Thoracic aorta (tissue), 2 donors: ENCODE data around the gene SAMD3. TPM values are rescaled to one million over a fixed set of nuclear protein-coding genes. Genes with fewer than 3 reads are reported as not detected.
"Not testable (repeated sequence)": the region's sequence is repeated elsewhere in the genome, so short reads cannot be mapped to it uniquely, and the experiment has no call there.

Experiments
- ATAC-seq: fragments of 150-250 bp; one replicate; pipeline ENCODE4 v1.8.0; 2017; ENCODE audit warnings: low read depth; ENCODE audit not compliant: insufficient number of reproducible peaks, low FRiP score
- DNase-seq: peaks from one replicate; pipeline ENCODE4 v3.0.0-alpha.2; 2020; ENCODE audit warnings: low spot score
- H3K27ac ChIP-seq, 2 donors: fragments of 200-600 bp; sonication (generic); 1 replicate in 1 of 2; 2 replicates in 1 of 2; pipeline ENCODE4 v1.5.1; 2016; ENCODE audit warnings: mild to moderate bottlenecking in 2 of 2, moderate library complexity in 2 of 2
- H3K27me3 ChIP-seq: fragments of 200-600 bp; sonication (generic); replicated peaks from 2 replicates; pipeline ENCODE4 v1.6.0; 2016; ENCODE audit warnings: mild to moderate bottlenecking; ENCODE audit not compliant: insufficient read depth
- H3K36me3 ChIP-seq: fragments of 200-600 bp; sonication (generic); one replicate; pipeline ENCODE4 v1.5.1; 2016
- H3K4me1 ChIP-seq, 2 donors: fragments of 200-600 bp; sonication (generic); 1 replicate in 1 of 2; 2 replicates in 1 of 2; pipeline versions ENCODE4 v1.5.1 to v1.6.0; 2016; ENCODE audit warnings: low read depth in 2 of 2, mild to moderate bottlenecking in 1 of 2; ENCODE audit not compliant: control insufficient read depth in 1 of 2
- H3K4me3 ChIP-seq: fragments of 200-600 bp; sonication (generic); 2 replicates; pipeline ENCODE4 v1.5.1; 2016; ENCODE audit warnings: mild to moderate bottlenecking
- H3K9me3 ChIP-seq: fragments of 200-600 bp; sonication (generic); 2 replicates; pipeline ENCODE4 v1.5.1; 2016
- total RNA-seq, 2 donors: library from RNA; depleted of rRNA; stranded (reverse); fragments of >200 nt; gene quantifications; one replicate each; pipeline versions ENCODE4 v1.1.0 to v1.2.3, GENCODE V29; 2016
- TF ChIP-seq, protein P1 (sequence below): fragments of 200-600 bp; sonication (generic); IDR thresholded peaks from one replicate; pipeline ENCODE4 v1.5.1; 2019; ENCODE audit warnings: antibody characterized with exemption

SAMD3 gene
- total RNA-seq, 2 donors from 2014 or later: 1.2 to 1.8 TPM

DNA sequence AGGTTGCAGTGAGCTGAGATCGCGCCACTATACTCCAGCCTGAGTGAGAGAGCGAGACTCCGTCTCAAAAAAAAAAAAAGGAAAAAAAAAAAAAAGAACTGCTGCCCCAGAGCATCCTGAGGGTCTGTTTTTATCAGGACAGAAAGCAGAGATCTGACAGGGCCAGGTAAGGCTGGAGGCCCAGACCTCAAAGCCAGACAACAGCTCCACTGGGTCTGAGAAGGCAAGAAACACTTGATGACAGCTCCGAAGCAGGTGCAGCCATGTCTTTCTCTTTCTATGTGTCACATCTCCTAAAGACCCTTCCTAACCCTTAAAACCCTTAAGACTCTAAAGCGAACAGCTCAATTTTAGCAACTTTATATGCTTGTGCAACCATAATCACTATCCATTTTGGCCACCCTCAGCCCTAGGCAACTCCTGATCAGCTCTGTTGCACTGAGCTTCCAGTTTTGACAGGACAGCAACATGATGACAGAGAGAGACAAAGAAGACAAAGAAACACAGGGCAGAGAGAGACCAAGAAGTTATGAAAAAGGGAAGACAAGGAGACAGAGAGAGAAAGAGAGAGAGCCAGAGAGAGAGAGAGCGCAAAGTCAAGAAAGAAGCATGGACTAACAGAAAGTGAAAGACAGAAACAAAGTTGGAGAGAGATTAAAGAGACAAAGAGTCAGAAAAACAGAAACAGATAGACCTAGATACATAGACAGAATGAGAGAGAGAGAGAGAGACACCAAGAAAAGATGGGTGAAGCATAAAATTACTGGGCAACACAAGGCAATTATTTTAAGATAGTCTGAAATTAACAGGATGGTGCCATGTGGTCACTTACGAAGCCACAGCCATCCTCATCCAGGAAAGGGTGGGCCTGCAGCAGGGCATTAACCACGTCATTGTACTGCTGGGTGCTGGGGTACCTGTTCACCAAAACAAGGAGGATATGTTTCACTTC lies 39.2 kb downstream of the SAMD3 start:
- TF ChIP-seq, protein P1, sequence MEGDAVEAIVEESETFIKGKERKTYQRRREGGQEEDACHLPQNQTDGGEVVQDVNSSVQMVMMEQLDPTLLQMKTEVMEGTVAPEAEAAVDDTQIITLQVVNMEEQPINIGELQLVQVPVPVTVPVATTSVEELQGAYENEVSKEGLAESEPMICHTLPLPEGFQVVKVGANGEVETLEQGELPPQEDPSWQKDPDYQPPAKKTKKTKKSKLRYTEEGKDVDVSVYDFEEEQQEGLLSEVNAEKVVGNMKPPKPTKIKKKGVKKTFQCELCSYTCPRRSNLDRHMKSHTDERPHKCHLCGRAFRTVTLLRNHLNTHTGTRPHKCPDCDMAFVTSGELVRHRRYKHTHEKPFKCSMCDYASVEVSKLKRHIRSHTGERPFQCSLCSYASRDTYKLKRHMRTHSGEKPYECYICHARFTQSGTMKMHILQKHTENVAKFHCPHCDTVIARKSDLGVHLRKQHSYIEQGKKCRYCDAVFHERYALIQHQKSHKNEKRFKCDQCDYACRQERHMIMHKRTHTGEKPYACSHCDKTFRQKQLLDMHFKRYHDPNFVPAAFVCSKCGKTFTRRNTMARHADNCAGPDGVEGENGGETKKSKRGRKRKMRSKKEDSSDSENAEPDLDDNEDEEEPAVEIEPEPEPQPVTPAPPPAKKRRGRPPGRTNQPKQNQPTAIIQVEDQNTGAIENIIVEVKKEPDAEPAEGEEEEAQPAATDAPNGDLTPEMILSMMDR: no peak
- Histone ChIP-seq H3K27me3 (no peaks in the 10 kb centered on the region), H3K36me3 (no peaks in the 10 kb centered on the region), H3K9me3 (no peaks in the 10 kb centered on the region), H3K27ac (no peak overlapping the region), H3K4me1 (no peaks in the 10 kb centered on the region), H3K4me3 (no peak overlapping the region)
- ATAC-seq: no peak
- DNase-seq: no peak

DNA sequence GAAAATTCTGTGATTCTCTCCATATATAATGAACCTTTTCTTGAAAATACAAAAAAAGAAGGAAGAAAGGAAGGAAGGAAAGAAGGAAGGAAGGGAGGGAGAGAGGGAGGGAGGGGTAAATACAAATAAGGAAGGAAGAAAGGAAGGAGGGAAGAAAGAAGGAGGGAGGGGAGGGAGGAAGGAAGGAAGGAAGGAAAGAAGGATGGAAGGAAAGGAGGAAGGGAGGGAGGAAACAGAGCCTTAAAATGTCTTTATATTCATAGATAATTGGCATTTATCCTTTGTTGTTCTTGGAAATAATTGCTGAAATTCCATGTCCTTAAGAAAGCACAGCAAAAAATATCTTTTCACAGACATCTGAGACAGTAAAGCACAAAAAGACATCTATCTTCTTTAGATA lies 40.3 kb downstream of the SAMD3 start:
- no peaks in the 10 kb centered on the region for H3K36me3 ChIP-seq
- H3K4me3 ChIP-seq: no peak overlapping the region
- TF ChIP-seq, protein P1: no peak
- no peaks in the 10 kb centered on the region for H3K4me1 ChIP-seq
- ATAC-seq (no peak), DNase-seq (no peak)
- no peak overlapping the region for H3K27ac ChIP-seq
- no peaks in the 10 kb centered on the region for H3K9me3 ChIP-seq
- H3K27me3 ChIP-seq: no peaks in the 10 kb centered on the region

DNA sequence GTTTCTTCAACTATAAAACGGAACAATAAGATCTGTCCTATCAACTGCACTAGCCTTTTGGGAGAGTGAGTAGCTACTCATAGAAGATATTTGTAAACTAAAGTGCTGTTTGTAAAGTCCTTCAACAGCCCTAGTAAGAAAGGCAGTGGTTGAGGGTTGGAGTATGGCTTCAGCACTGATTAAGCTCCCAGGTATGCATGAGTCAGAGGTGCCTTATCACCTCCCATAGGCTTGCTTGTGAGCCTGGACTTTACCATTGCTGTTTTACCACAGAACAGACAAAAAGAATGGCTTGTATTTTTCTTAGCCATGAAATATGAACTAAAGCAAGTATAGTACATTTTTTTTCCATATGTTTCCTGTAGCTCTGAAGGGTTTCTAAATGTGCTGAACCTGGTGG lies 44.1 kb downstream of the SAMD3 start:
- DNase-seq: no peak
- Histone ChIP-seq H3K4me3 (no peak overlapping the region), H3K27ac (no peak overlapping the region), H3K9me3 (no peaks in the 10 kb centered on the region), H3K36me3 (no peaks in the 10 kb centered on the region), H3K4me1 (no peaks in the 10 kb centered on the region), H3K27me3 (no peaks in the 10 kb centered on the region)
- no peak for ATAC-seq
- TF ChIP-seq, protein P1: no peak

DNA sequence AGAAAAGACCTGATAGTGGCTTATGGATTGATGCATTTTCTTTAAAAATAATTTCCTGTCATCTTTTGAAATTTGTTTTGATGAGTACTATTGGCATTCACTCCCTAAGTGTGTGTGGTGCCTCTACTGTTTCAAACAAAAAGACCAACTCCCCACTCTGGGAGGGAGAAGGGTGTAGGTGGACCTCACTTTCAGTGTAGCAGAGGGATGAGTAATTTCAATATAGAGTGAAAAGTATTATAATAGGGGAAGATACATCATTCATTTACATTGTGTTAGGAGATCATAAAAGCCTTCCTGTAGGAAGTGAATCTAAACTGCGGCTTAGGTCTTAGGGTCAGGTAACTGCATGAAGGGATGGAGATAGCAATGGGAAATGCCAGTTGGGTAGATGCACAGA lies 46.4 kb downstream of the SAMD3 start:
- Histone ChIP-seq H3K4me1 (no peaks in the 10 kb centered on the region), H3K27ac (no peak overlapping the region), H3K27me3 (no peaks in the 10 kb centered on the region), H3K36me3 (no peaks in the 10 kb centered on the region), H3K4me3 (no peak overlapping the region), H3K9me3 (no peaks in the 10 kb centered on the region)
- TF ChIP-seq, protein P1: no peak
- ATAC-seq (no peak), DNase-seq (no peak)

DNA sequence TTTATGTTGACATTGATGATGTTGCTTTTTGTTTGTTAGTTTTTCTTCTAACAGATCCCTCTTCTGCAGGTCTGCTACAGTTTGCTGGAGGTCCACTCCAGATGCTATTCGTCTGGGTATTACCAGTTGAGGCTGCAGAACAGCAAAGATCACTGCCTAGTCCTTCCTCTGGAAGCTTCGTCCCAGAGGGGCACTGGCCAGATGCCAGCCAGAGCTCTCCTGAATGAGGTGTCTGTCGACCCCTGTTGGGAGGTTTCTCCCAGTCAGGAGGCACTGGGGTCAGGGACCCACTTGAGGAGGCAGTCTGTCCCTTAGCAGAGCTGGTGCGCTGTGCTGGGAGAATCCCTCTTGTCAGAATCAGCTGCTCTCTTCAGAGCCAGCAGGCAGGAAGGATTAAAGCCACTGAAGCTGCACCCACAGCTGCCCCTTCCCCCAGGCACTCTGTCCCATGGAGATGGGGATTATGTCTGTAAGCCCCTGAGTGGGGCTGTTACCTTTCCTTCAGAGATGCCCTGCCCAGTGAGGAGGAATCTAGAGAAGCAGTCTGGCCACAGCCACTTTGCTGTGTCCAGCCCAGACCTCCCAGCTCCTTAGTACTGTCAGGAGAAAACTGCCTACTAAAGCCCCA lies 49.3 kb downstream of the SAMD3 start:
- not testable (repeated sequence) for H3K27me3 ChIP-seq, H3K27ac ChIP-seq, H3K9me3 ChIP-seq, DNase-seq, H3K36me3 ChIP-seq, H3K4me3 ChIP-seq, H3K4me1 ChIP-seq, ATAC-seq

DNA sequence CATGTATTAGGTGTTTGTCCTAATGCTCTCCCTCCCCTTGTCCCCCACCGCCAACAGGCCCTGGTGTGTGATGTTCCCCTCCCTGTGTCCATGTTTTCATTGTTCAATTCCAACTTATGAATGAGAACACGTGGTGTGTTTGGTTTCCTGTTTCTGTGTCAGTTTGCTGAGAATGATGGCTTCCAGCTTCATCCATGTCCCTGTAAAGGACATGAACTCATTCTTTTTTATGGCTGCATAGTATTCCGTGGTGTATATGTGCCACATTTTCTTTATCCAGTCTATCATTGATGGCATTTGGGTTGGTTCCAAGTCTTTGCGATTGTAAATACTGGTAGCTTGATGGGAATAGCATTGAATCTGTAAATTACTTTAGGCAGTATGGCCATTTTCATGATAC lies 52.6 kb downstream of the SAMD3 start:
- not testable (repeated sequence) for H3K4me1 ChIP-seq, H3K36me3 ChIP-seq, H3K9me3 ChIP-seq, H3K4me3 ChIP-seq, DNase-seq, H3K27ac ChIP-seq, ATAC-seq, H3K27me3 ChIP-seq
